ENCODE measurements around the gene ATPAF1.

Gene ATPAF1

GRCh38 chr1:46676531-46676930 lies 8.4 kb upstream of the ATPAF1 start:
- H3K9me3 Mint-ChIP-seq: no peaks in the 10 kb centered on the region
- TF ChIP-seq CTCF (IDR thresholded peaks at IDR 0.05; ENCODE audit: unreplicated experiment in 3 of 3): no peak
- H3K4me1 Mint-ChIP-seq: no peaks in the 10 kb centered on the region
- H3K36me3 Mint-ChIP-seq (ENCODE audit: low read depth): peaks cover 56% of the 10 kb centered on the region
- no peak overlapping the region for H3K27ac Mint-ChIP-seq
- no peak overlapping the region for H3K4me3 Mint-ChIP-seq
- H3K27me3 Mint-ChIP-seq (ENCODE audit: low read depth): no peaks in the 10 kb centered on the region

- Mint-ChIP-seq H3K27ac (no peak overlapping the region), H3K9me3 (no peaks in the 10 kb centered on the region), H3K36me3 (ENCODE audit: low read depth) (peaks cover 48% of the 10 kb centered on the region), H3K4me1 (no peaks in the 10 kb centered on the region), H3K4me3 (no peak overlapping the region), H3K27me3 (ENCODE audit: low read depth) (no peaks in the 10 kb centered on the region)
- TF ChIP-seq CTCF (IDR thresholded peaks at IDR 0.05; ENCODE audit: unreplicated experiment in 3 of 3): no peak
Observed at GRCh38 chr1:46675549-46676314, 7.6 kb upstream of the ATPAF1 start.

GRCh38 chr1:46673749-46674182 lies 5.6 kb upstream of the ATPAF1 start:
- no peak overlapping the region for H3K27ac Mint-ChIP-seq
- H3K27me3 Mint-ChIP-seq (ENCODE audit: low read depth): no peaks in the 10 kb centered on the region
- no peaks in the 10 kb centered on the region for H3K4me1 Mint-ChIP-seq
- no peaks in the 10 kb centered on the region for H3K9me3 Mint-ChIP-seq
- H3K4me3 Mint-ChIP-seq: no peak overlapping the region
- no peak for TF ChIP-seq CTCF (IDR thresholded peaks at IDR 0.05; ENCODE audit: unreplicated experiment in 3 of 3)
- peaks cover 33% of the 10 kb centered on the region for H3K36me3 Mint-ChIP-seq (ENCODE audit: low read depth)

DNA sequence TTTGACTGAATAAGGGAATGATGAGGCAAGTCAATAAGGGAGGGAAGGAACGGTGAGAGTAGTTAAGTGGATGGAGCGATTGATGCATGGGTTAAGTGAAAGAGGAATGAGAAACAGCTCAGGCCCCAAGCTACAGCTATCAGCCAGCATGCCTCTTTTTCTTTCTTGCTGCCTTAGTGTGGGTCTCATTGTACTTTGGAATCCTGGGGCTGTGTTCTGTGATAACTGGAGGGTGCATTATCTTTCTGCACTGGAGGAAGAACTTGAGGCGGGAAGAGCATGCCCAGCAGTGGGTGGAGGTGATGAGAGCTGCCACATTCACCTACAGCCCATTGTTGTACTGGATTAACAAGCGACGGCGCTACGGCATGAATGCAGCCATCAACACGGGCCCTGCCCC lies 4.5 kb upstream of the ATPAF1 start:
- Mint-ChIP-seq H3K27me3 (ENCODE audit: low read depth) (no peaks in the 10 kb centered on the region), H3K4me3 (no peak overlapping the region), H3K36me3 (ENCODE audit: low read depth) (peaks cover 24% of the 10 kb centered on the region), H3K27ac (no peak overlapping the region), H3K4me1 (no peaks in the 10 kb centered on the region), H3K9me3 (no peaks in the 10 kb centered on the region)
- TF ChIP-seq CTCF (IDR thresholded peaks at IDR 0.05; ENCODE audit: unreplicated experiment in 3 of 3): no peak

GRCh38 chr1:46671554-46671953 lies 3.4 kb upstream of the ATPAF1 start, which contains the start of gene TEX38:
TEX38 (plus strand) TSS chr1:46671854; CDS start chr1:46671935, 81 bp downstream.
- Mint-ChIP-seq H3K27me3 (ENCODE audit: low read depth) (no peaks in the 10 kb centered on the region), H3K36me3 (ENCODE audit: low read depth) (peaks cover 13% of the 10 kb centered on the region), H3K4me3 (no peak within 1 kb of the TSS), H3K27ac (no peak within 1 kb of the TSS), H3K4me1 (peaks cover 11% of the 10 kb centered on the region), H3K9me3 (no peaks in the 10 kb centered on the region)
- TF ChIP-seq CTCF (IDR thresholded peaks at IDR 0.05; ENCODE audit: unreplicated experiment in 3 of 3): no peak

- H3K27me3 Mint-ChIP-seq (ENCODE audit: low read depth): no peaks in the 10 kb centered on the region
- H3K27ac Mint-ChIP-seq: no peak overlapping the region
- peaks cover 13% of the 10 kb centered on the region for H3K4me1 Mint-ChIP-seq
- H3K36me3 Mint-ChIP-seq (ENCODE audit: low read depth): peaks cover 3% of the 10 kb centered on the region
- H3K9me3 Mint-ChIP-seq: no peaks in the 10 kb centered on the region
- H3K4me3 Mint-ChIP-seq: no peak overlapping the region
- no peak for TF ChIP-seq CTCF (IDR thresholded peaks at IDR 0.05; ENCODE audit: unreplicated experiment in 3 of 3)
Observed at GRCh38 chr1:46670134-46670533, 2.0 kb upstream of the ATPAF1 start.
